IMR-90 (cell line): ENCODE data around the gene RPTOR. TPM values are rescaled to one million over a fixed set of nuclear protein-coding genes. Genes with fewer than 3 reads are reported as not detected.

Experiments used
- ATAC-seq: fragments of 200-7000 bp; cut with Tn5 transposase; 2 replicates; pipeline ENCODE4 v1.9.1; 2020; ENCODE audit warnings: low read depth, mild to moderate bottlenecking, moderate library complexity
- BruUV-seq: library from RNA; stranded (reverse); fragments of 400-500 nt; replicated peaks from 2 replicates; lab custom pipeline; 2021; lab: Mats Ljungman, UMichigan
- CTCF ChIA-PET: fragments of 300-600 bp; formaldehyde crosslinking; extraction: SDS; loops from one replicate; lab custom pipeline; 2021; ENCODE audit warnings: antibody characterized with exemption; lab: Yijun Ruan, JAX
- POLR2A ChIA-PET: fragments of 300-600 bp; sonication (Branson Sonifier 250); formaldehyde crosslinking; loops from one replicate; lab custom pipeline; 2022; ENCODE audit warnings: antibody characterized with exemption; ENCODE audit not compliant: unreplicated experiment; lab: Charles Lee
- DNase-seq: peaks from one replicate; pipeline ENCODE4 v3.0.0; 2013
- H2AFZ ChIP-seq: replicated peaks from 2 replicates; pipeline ENCODE3; 2013; ENCODE audit warnings: low read length, mild to moderate bottlenecking; ENCODE audit not compliant: poor library complexity
- H2AK5ac ChIP-seq: 2 replicates; pipeline ENCODE4 v1.6.1; 2013; ENCODE audit warnings: low read depth, low read length, inconsistent platforms
- H2AK9ac ChIP-seq: replicated peaks from 2 replicates; pipeline ENCODE3; 2013; ENCODE audit warnings: mild to moderate bottlenecking, low read depth, low read length, moderate library complexity; ENCODE audit not compliant: poor library complexity
- H2BK120ac ChIP-seq: 2 replicates; pipeline ENCODE4 v1.6.1; 2013; ENCODE audit warnings: low read depth, low read length, inconsistent platforms
- H2BK15ac ChIP-seq: 3 replicates; pipeline ENCODE4 v1.6.1; 2013; ENCODE audit warnings: low read depth, low read length, inconsistent platforms
- H2BK20ac ChIP-seq: 2 replicates; pipeline ENCODE4 v1.6.1; 2013; ENCODE audit warnings: low read depth, mild to moderate bottlenecking, inconsistent platforms, low read length, moderate library complexity
- H2BK5ac ChIP-seq: 2 replicates; pipeline ENCODE4 v1.6.1; 2013; ENCODE audit warnings: mild to moderate bottlenecking, low read depth, low read length, inconsistent platforms; ENCODE audit not compliant: poor library complexity, severe bottlenecking
- H3K14ac ChIP-seq: replicated peaks from 2 replicates; pipeline ENCODE4 v1.6.1; 2013; ENCODE audit warnings: low read depth, low read length, inconsistent platforms
- H3K18ac ChIP-seq: 2 replicates; pipeline ENCODE4 v1.6.1; 2013; ENCODE audit warnings: low read depth, low read length, control low read depth
- H3K23ac ChIP-seq: 2 replicates; pipeline ENCODE4 v1.6.1; 2013; ENCODE audit warnings: low read depth, low read length, inconsistent platforms
- H3K27ac ChIP-seq: 2 replicates; pipeline ENCODE4 v1.5.1; 2013; ENCODE audit warnings: mild to moderate bottlenecking, control low read depth, low read length; ENCODE audit not compliant: insufficient read depth
- H3K27me3 ChIP-seq: 2 replicates; pipeline ENCODE4 v1.6.1; 2013; ENCODE audit warnings: low read length; ENCODE audit not compliant: control insufficient read depth, insufficient read depth
- H3K36me3 ChIP-seq: 2 replicates; pipeline ENCODE4 v1.6.1; 2013; ENCODE audit warnings: low read length, mixed read lengths; ENCODE audit not compliant: control insufficient read depth, insufficient read depth
- H3K4ac ChIP-seq: 2 replicates; pipeline ENCODE4 v1.6.1; 2013; ENCODE audit warnings: low read depth, low read length, inconsistent platforms
- H3K4me1 ChIP-seq: 2 replicates; pipeline ENCODE4 v1.6.1; 2013; ENCODE audit warnings: low read length, mixed read lengths; ENCODE audit not compliant: control insufficient read depth, insufficient read depth
- H3K4me2 ChIP-seq: 2 replicates; pipeline ENCODE4 v1.6.1; 2013; ENCODE audit warnings: low read depth, mild to moderate bottlenecking, control low read depth, low read length, moderate library complexity
- H3K4me3 ChIP-seq: 2 replicates; pipeline ENCODE4 v1.5.1; 2013; ENCODE audit warnings: low read depth, mild to moderate bottlenecking, control low read depth, low read length, moderate library complexity; ENCODE audit not compliant: insufficient read depth
- H3K56ac ChIP-seq: 2 replicates; pipeline ENCODE4 v1.6.1; 2013; ENCODE audit warnings: low read length, inconsistent platforms; ENCODE audit not compliant: insufficient read depth; ENCODE audit errors: extremely low read depth
- H3K79me1 ChIP-seq, 2 experiments: 2 replicates each; pipeline ENCODE4 v1.6.1; 2013; ENCODE audit warnings: low read length in 2 of 2, inconsistent platforms in 1 of 2, low read depth in 1 of 2
- H3K9ac ChIP-seq: 2 replicates; pipeline ENCODE4 v1.6.1; 2013; ENCODE audit warnings: low read depth, low read length, control low read depth
- H3K9me1 ChIP-seq: 2 replicates; pipeline ENCODE4 v1.6.1; 2013; ENCODE audit warnings: low read length, inconsistent platforms; ENCODE audit not compliant: insufficient read depth
- H3K9me3 ChIP-seq: 2 replicates; pipeline ENCODE4 v1.6.1; 2013; ENCODE audit warnings: low read length; ENCODE audit not compliant: control insufficient read depth, insufficient read depth
- H4K20me1 ChIP-seq: 2 replicates; pipeline ENCODE4 v1.6.1; 2013; ENCODE audit warnings: low read length, inconsistent platforms; ENCODE audit not compliant: insufficient read depth
- H4K5ac ChIP-seq: 2 replicates; pipeline ENCODE4 v1.6.1; 2013; ENCODE audit warnings: mild to moderate bottlenecking, low read depth, low read length, control low read depth
- H4K8ac ChIP-seq, 2 experiments: 2 replicates each; pipeline ENCODE4 v1.6.1; 2013; ENCODE audit warnings: low read depth in 2 of 2, low read length in 2 of 2, control low read depth in 1 of 2, inconsistent platforms in 1 of 2
- H4K91ac ChIP-seq: 2 replicates; pipeline ENCODE4 v1.6.1; 2013; ENCODE audit warnings: low read depth, low read length, inconsistent platforms; ENCODE audit not compliant: insufficient read depth
- BHLHE40 ChIP-seq: fragments of 150-350 bp; IDR thresholded peaks from 2 replicates; pipeline ENCODE4 v1.6.1; 2016; ENCODE audit warnings: mild to moderate bottlenecking, low read depth, low read length
- CEBPB ChIP-seq: IDR thresholded peaks from 2 replicates; pipeline ENCODE4 v1.6.1; 2012; ENCODE audit warnings: low read depth, low read length, improper control_type of control experiment
- CHD1 ChIP-seq: IDR thresholded peaks from 2 replicates; pipeline ENCODE4 v1.6.1; 2012; ENCODE audit warnings: low read depth, low read length, improper control_type of control experiment
- FOS ChIP-seq: fragments of 150-350 bp; IDR thresholded peaks from 2 replicates; pipeline ENCODE4 v1.6.1; 2016; ENCODE audit warnings: low read depth, low read length
- MAFK ChIP-seq: IDR thresholded peaks from 2 replicates; pipeline ENCODE4 v1.6.1; 2012; ENCODE audit warnings: low read depth, low read length, improper control_type of control experiment
- MAZ ChIP-seq: IDR thresholded peaks from 2 replicates; pipeline ENCODE4 v1.6.1; 2012; ENCODE audit warnings: low read depth, mild to moderate bottlenecking, low read length, improper control_type of control experiment, moderate library complexity, borderline replicate concordance
- MXI1 ChIP-seq: IDR thresholded peaks from 2 replicates; pipeline ENCODE4 v1.6.1; 2012; ENCODE audit warnings: low read depth, mild to moderate bottlenecking, low read length, moderate library complexity, borderline replicate concordance
- RAD21 ChIP-seq: IDR thresholded peaks from 2 replicates; pipeline ENCODE4 v1.6.1; 2012; ENCODE audit warnings: low read length, improper control_type of control experiment
- RCOR1 ChIP-seq: IDR thresholded peaks from 2 replicates; pipeline ENCODE4 v1.6.1; 2012; ENCODE audit warnings: mild to moderate bottlenecking, low read length, improper control_type of control experiment; ENCODE audit not compliant: insufficient replicate concordance
- SMC3 ChIP-seq: fragments of 150-350 bp; IDR thresholded peaks from 2 replicates; pipeline ENCODE4 v1.6.1; 2016; ENCODE audit warnings: low read depth, mild to moderate bottlenecking, antibody characterized with exemption, low read length, moderate library complexity
- WGBS, 2 experiments: methylation state at CpG; one replicate each; pipeline versions ENCODE4 v1.1.5 to v1.1.7; 2013; ENCODE audit warnings: missing lambda C conversion rate in 2 of 2; ENCODE audit not compliant: insufficient read length in 1 of 2; ENCODE audit errors: extremely low coverage in 2 of 2; 5-methylcytosine and 5-hydroxymethylcytosine counted together
- dilution Hi-C: fragments of 300-500 bp; cut with HindIII; formaldehyde crosslinking; loops from one replicate; pipeline ENCODE4 v1.14.3; 2018; ENCODE audit warnings: low sequenced_read_pairs; ENCODE audit not compliant: unreplicated experiment
- in situ Hi-C: fragments of 300-500 bp; cut with MboI; formaldehyde crosslinking; loops from 3 replicates; pipeline ENCODE4 v1.14.3; 2019; ENCODE audit warnings: low sequenced_read_pairs, inconsistent platforms, mixed read lengths
- intact Hi-C: fragments of 100-400 bp; cut with micrococcal nuclease; formaldehyde crosslinking; loops from 2 replicates; pipeline ENCODE4 v1.10.0; 2022
- polyA plus RNA-seq, 3 experiments: library from polyadenylated mRNA; depleted of rRNA; stranded (reverse); fragments of >200 nt; gene quantifications; 2 replicates each; pipeline ENCODE4 v1.2.3, GENCODE V29; 2012; ENCODE audit warnings: low replicate concordance in 1 of 3
- total RNA-seq: library from RNA; depleted of rRNA; stranded (reverse); fragments of >200 nt; gene quantifications from 2 replicates; pipeline ENCODE4 v1.2.3, GENCODE V29; 2012
- TF ChIP-seq, protein P1 (sequence below): fragments of 150-350 bp; IDR thresholded peaks from 2 replicates; pipeline ENCODE4 v1.6.1; 2016; ENCODE audit warnings: low read depth, mild to moderate bottlenecking, low read length, moderate library complexity, borderline replicate concordance
- TF ChIP-seq, protein P2 (sequence below): fragments of 150-350 bp; IDR thresholded peaks from 2 replicates; pipeline ENCODE4 v1.6.1; 2017; ENCODE audit warnings: mild to moderate bottlenecking, antibody characterized with exemption, low read length, low read depth
- TF ChIP-seq, protein P3 (sequence below): conservative IDR thresholded peaks from 2 replicates; pipeline ENCODE4 v1.5.1; 2012; ENCODE audit warnings: mild to moderate bottlenecking, low read depth, low read length, improper control_type of control experiment

The RPTOR gene
- total and polyA plus RNA-seq, 2 of the 4 experiments (the other 2 are of a cell fraction): 10.8 to 14.7 TPM

DNA sequence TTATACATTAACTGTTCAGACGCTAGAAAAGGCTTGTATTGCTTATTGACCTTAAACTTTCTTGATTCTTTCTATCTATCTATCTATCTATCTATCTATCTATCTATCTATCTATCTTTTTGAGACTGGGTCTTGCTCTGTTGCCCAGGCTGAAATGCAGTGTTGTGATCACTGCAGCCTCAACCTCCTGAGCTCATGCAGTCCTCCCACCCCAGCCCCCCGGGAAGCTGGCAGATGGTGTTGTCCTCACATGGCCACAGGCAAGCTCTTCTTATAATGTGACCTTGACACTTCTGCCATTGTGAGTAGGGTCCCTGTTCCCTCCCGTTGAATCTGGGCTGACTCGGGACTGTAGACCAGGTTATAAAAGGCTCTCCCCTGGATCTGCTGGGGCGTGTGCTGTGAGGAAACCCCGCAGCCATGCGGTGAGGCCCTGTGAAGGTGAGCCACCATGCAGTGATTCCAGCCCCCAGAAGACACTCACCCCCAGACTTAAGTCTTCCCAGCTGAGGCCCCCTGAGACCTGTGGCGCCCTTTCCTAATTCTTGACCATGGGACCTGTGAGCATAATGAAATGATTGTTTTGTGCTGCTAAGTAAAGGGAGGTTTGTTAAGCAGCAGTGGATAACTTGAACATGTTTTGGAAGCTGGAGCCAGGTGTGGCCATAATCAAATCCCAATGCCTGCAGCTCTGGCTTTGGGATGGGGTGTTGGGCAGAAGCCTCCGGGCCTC lies 54.3 kb downstream of the RPTOR start:
- Histone ChIP-seq H2BK5ac (no peak overlapping the region), H2AK9ac (no peak overlapping the region), H3K4me1 (peaks cover 5% of the 10 kb centered on the region), H3K18ac (no peak overlapping the region), H3K9me1 (peaks cover 8% of the 10 kb centered on the region), H3K4me3 (no peak overlapping the region), H3K14ac (no peak overlapping the region), H4K91ac (no peak overlapping the region), H3K4me2 (no peak overlapping the region), H3K23ac (no peak overlapping the region), H3K9me3 (no peaks in the 10 kb centered on the region), H2BK15ac (no peak overlapping the region), H4K20me1 (peaks cover 25% of the 10 kb centered on the region), H3K4ac (no peak overlapping the region), H3K56ac (no peak overlapping the region), H2BK20ac (no peak overlapping the region), H2AK5ac (0 out of 2 replicates have a peak overlapping the region, but pooled peaks have one; percentile 18), H3K79me1 (peaks cover 58 to 81% of the 10 kb centered on the region in 2 experiments), H4K8ac (no peak overlapping the region), H2BK120ac (no peak overlapping the region), H3K27ac (no peak overlapping the region), H2AFZ (no peak overlapping the region), H3K9ac (no peak overlapping the region), H3K27me3 (no peaks in the 10 kb centered on the region), H4K5ac (no peak overlapping the region), H3K36me3 (no peaks in the 10 kb centered on the region)
- in situ Hi-C loops: no loop called here
- ChIA-PET POLR2A (interaction anchor here (0.5 kb wide), 1 partner anchor 161 kb away, joined by 3 read pairs; no protein-coding TSS in a partner anchor), CTCF (no interaction called here)
- ATAC-seq (no peak), DNase-seq (no peak)
- no TSS peak for BruUV-seq
- WGBS, 2 experiments: 100% methylated on average over 1 of the region's 9 CpGs; no CpG with 5 or more reads in 1 of the 2 experiments
- dilution Hi-C loops: no loop called here
- TF ChIP-seq MAZ (no peak), MAFK (no peak), RAD21 (no peak), BHLHE40 (no peak), CEBPB (no peak), SMC3 (no peak), FOS (no peak), MXI1 (no peak), RCOR1 (no peak), CHD1 (no peak)
- TF ChIP-seq, protein P1, sequence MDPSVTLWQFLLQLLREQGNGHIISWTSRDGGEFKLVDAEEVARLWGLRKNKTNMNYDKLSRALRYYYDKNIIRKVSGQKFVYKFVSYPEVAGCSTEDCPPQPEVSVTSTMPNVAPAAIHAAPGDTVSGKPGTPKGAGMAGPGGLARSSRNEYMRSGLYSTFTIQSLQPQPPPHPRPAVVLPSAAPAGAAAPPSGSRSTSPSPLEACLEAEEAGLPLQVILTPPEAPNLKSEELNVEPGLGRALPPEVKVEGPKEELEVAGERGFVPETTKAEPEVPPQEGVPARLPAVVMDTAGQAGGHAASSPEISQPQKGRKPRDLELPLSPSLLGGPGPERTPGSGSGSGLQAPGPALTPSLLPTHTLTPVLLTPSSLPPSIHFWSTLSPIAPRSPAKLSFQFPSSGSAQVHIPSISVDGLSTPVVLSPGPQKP: no peak
- TF ChIP-seq, protein P2, sequence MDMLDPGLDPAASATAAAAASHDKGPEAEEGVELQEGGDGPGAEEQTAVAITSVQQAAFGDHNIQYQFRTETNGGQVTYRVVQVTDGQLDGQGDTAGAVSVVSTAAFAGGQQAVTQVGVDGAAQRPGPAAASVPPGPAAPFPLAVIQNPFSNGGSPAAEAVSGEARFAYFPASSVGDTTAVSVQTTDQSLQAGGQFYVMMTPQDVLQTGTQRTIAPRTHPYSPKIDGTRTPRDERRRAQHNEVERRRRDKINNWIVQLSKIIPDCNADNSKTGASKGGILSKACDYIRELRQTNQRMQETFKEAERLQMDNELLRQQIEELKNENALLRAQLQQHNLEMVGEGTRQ: no peak
- TF ChIP-seq, protein P3, sequence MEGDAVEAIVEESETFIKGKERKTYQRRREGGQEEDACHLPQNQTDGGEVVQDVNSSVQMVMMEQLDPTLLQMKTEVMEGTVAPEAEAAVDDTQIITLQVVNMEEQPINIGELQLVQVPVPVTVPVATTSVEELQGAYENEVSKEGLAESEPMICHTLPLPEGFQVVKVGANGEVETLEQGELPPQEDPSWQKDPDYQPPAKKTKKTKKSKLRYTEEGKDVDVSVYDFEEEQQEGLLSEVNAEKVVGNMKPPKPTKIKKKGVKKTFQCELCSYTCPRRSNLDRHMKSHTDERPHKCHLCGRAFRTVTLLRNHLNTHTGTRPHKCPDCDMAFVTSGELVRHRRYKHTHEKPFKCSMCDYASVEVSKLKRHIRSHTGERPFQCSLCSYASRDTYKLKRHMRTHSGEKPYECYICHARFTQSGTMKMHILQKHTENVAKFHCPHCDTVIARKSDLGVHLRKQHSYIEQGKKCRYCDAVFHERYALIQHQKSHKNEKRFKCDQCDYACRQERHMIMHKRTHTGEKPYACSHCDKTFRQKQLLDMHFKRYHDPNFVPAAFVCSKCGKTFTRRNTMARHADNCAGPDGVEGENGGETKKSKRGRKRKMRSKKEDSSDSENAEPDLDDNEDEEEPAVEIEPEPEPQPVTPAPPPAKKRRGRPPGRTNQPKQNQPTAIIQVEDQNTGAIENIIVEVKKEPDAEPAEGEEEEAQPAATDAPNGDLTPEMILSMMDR: no peak
- intact Hi-C loops: no loop called here
